Kidney (tissue), 14 donors: ENCODE measurements around the gene INTS3. TPM values are rescaled to one million over a fixed set of nuclear protein-coding genes. Genes with fewer than 3 reads are reported as not detected.

ENCODE experiments used
- DNase-seq, 5 donors: peaks; one replicate each; pipeline ENCODE4 v3.0.0-alpha.2; 2013 to 2020
- FAIRE-seq: peaks from 2 replicates; lab custom pipeline; 2012; peaks lifted over from hg19 to GRCh38; lab: Jason Lieb, UNC
- H3K27ac ChIP-seq, 2 donors: one replicate each; pipeline ENCODE4 v1.7.0; 2013; ENCODE audit warnings: low read depth in 2 of 2, low read length in 2 of 2, inconsistent platforms in 1 of 2
- H3K27me3 ChIP-seq: one replicate; pipeline ENCODE4 v1.7.1; 2013; ENCODE audit warnings: low read length, inconsistent platforms; ENCODE audit not compliant: control insufficient read depth, insufficient read depth
- H3K36me3 ChIP-seq, 3 donors: one replicate each; pipeline versions ENCODE4 v1.7.0 to v1.7.1; 2013; ENCODE audit warnings: low read length in 3 of 3, control low read depth in 1 of 3, inconsistent platforms in 1 of 3; ENCODE audit not compliant: insufficient read depth in 3 of 3, control insufficient read depth in 2 of 3
- H3K4me1 ChIP-seq, 3 donors: one replicate each; pipeline versions ENCODE4 v1.7.0 to v1.7.1; 2013; ENCODE audit warnings: low read length in 3 of 3, inconsistent platforms in 1 of 3, low read depth in 1 of 3; ENCODE audit not compliant: control insufficient read depth in 2 of 3, insufficient read depth in 2 of 3
- H3K4me3 ChIP-seq, 3 donors: one replicate each; pipeline versions ENCODE4 v1.7.0 to v1.8.1; 2013; ENCODE audit warnings: low read length in 3 of 3, control low read depth in 1 of 3, inconsistent platforms in 1 of 3
- H3K9ac ChIP-seq, 3 donors: one replicate each; pipeline versions ENCODE4 v1.7.0 to v1.7.1; 2013; ENCODE audit warnings: low read length in 3 of 3, control low read depth in 1 of 3, inconsistent platforms in 1 of 3
- H3K9me3 ChIP-seq, 3 donors: one replicate each; pipeline versions ENCODE4 v1.7.0 to v1.7.1; 2013; ENCODE audit warnings: low read length in 3 of 3, control low read depth in 1 of 3, inconsistent platforms in 1 of 3; ENCODE audit not compliant: control insufficient read depth in 2 of 3, insufficient read depth in 1 of 3
- CTCF ChIP-seq: IDR thresholded peaks from 3 replicates; pipeline ENCODE4 v1.5.1; 2012; ENCODE audit warnings: mild to moderate bottlenecking, moderate library complexity, borderline replicate concordance; ENCODE audit not compliant: insufficient read depth; ENCODE audit errors: extremely low read depth
- intact Hi-C: fragments of 100-400 bp; cut with DNase I; formaldehyde crosslinking; loops from one replicate; pipeline ENCODE4 v1.11.1; 2022
- polyA plus RNA-seq: library from polyadenylated mRNA; stranded (reverse); fragments of 350-450 nt; fragmentation: Illumina TruSeq; extraction: RNeasy Lipid Tissue Mini Kit (QIAGEN cat#74804); gene quantifications from one replicate; pipeline ENCODE4 v1.2.3, GENCODE V29; 2014; ENCODE audit warnings: low read depth, low replicate concordance; ENCODE audit not compliant: insufficient read depth
- total RNA-seq: library from RNA; stranded (reverse); fragmentation: NEBNext Ultra II Directional; extraction: Animal tissue kit (Norgen Biotek cat#: 25700); gene quantifications from one replicate; pipeline ENCODE4 v1.2.1, GENCODE V29; 2021
- donor health status: control.
- donor health status: control.
- donor health status: control.
- donor health status: control.
- donor health status: control.
- donor health status: DM: yes; HTN: yes; CAD: no.
- donor health status: Normal renal cell carcinoma (clear cell type).

Gene INTS3
- total and polyA plus RNA-seq, 2 donors from 2014 or later = 42.7 to 74.8 TPM

- no peaks in the 10 kb centered on the region for H3K27me3 ChIP-seq
- intact Hi-C loops = no loop called here
- H3K4me3 ChIP-seq = no peak overlapping the region
- peaks cover 0 to 4% (median 2%) of the 10 kb centered on the region in 3 donors for H3K4me1 ChIP-seq
- FAIRE-seq (no peak), DNase-seq (no peak)
- H3K9ac ChIP-seq = no peak overlapping the region
- H3K36me3 ChIP-seq = no peaks in the 10 kb centered on the region
- no peaks in the 10 kb centered on the region for H3K9me3 ChIP-seq
- TF ChIP-seq CTCF = no peak
- H3K27ac ChIP-seq = no peak overlapping the region
These were observed 34.4 kb upstream of the INTS3 start for GRCh38 chr1:153693466-153693865.

DNA sequence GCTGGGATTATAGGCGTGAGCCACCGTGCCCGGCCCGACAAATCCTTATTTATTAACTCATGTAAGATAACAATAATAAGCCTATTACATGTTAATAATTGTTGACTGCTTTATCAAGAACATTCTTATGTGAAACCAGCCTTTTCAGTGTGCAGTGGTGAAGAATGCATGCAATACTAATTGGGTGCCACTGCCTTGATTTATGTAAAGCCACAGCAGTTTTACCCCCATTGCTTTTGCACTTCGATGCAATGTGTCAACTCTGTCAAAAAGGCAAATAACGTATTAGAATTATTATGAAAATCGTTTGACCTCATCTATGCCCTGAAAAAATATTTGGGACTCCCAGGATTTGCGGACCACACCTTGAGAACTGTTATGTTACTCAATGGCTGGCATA lies 31.1 kb upstream of the INTS3 start:
- H3K27me3 ChIP-seq = no peaks in the 10 kb centered on the region
- peaks cover 4 to 6% (median 5%) of the 10 kb centered on the region in 3 donors for H3K4me1 ChIP-seq
- peak overlapping the region; percentile 93 to 94 for H3K27ac ChIP-seq
- peak in 2 of 5 donors; percentile 33 to 40 for DNase-seq
- FAIRE-seq = no peak
- TF ChIP-seq CTCF = no peak
- no peak overlapping the region for H3K4me3 ChIP-seq
- H3K9me3 ChIP-seq = no peaks in the 10 kb centered on the region
- H3K9ac ChIP-seq = no peak overlapping the region
- no peaks in the 10 kb centered on the region for H3K36me3 ChIP-seq
- intact Hi-C loops = no loop called here

DNA sequence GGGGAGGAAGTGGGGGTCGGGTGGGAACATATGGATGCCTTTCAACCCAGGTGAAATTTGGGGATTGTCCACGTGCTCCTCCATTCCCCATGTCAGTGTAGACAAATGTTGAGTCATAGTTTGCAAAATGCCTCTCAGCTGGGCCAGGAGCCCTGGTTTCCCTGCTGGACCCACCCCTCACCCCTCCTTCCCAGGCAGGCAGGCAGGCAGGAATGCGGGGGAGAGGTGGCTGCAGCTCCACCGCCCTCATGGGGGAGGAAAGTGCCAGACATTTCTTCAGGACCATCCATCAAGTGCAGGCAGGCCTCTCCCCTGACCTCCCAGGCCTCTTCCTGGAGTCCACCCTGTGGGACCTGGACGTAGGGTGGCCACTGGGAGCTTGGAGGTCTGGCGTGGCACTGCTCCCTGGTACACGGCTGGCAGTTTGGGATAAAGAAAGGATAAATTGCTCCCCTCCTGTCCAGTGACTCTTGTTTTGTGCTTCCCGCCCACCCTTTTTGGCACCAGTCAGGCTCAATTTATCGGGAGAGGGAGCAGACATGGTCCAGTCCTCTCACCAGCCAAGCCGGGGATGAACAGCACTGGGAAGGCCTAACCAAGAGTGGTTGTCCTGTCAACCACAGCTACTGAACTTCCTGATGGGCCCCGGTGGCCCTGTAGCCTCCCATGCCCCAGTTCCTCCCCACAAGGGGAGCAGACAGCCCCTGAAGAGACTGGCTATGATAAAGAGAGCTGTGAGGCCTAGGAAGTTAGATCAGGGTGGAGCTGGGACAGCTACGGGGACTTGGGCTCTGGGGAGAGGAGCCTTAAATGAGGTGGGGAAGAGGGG lies 30.4 kb upstream of the INTS3 start:
- Histone ChIP-seq H3K9ac (peak overlapping the region in 1 of 3 donors; percentile 46), H3K4me1 (peaks cover 4 to 6% (median 5%) of the 10 kb centered on the region in 3 donors), H3K4me3 (no peak overlapping the region), H3K9me3 (no peaks in the 10 kb centered on the region), H3K27me3 (no peaks in the 10 kb centered on the region), H3K27ac (peak overlapping the region; percentile 93 to 94), H3K36me3 (no peaks in the 10 kb centered on the region)
- peak; percentile 86 to 97 (median 97) for DNase-seq
- intact Hi-C loops = no loop called here
- FAIRE-seq = no peak
- no peak for TF ChIP-seq CTCF
